WTC11 (cell line): ENCODE results near the gene CAMTA1. TPM values are rescaled to one million over a fixed set of nuclear protein-coding genes. Genes with fewer than 3 reads are reported as not detected.

Experiments
- ATAC-seq: fragments of 200-7000 bp; cut with Tn5 transposase; 2 replicates; pipeline ENCODE4 v1.10.0; 2021; ENCODE audit warnings: mild to moderate bottlenecking, moderate library complexity
- CTCF ChIA-PET: fragments of 300-600 bp; sonication (Branson Sonifier 250); formaldehyde crosslinking; loops from one replicate; lab custom pipeline; 2021; ENCODE audit warnings: antibody characterized with exemption; lab: Charles Lee
- POLR2A ChIA-PET: fragments of 350-600 bp; sonication (Branson Sonifier 250); formaldehyde crosslinking; loops from one replicate; lab custom pipeline; 2021; ENCODE audit warnings: antibody characterized with exemption; lab: Charles Lee
- DNase-seq: peaks from one replicate; pipeline ENCODE4 v3.0.0; 2021; ENCODE audit warnings: low spot score
- H3K27ac Mint-ChIP-seq: 2 replicates; pipeline ENCODE4 v1.8.0; 2021; ENCODE audit warnings: mixed read lengths
- H3K27me3 Mint-ChIP-seq: 2 replicates; pipeline ENCODE4 v1.8.0; 2021; ENCODE audit warnings: low read depth, mild to moderate bottlenecking, moderate library complexity, mixed read lengths
- H3K36me3 Mint-ChIP-seq: 2 replicates; pipeline ENCODE4 v1.8.0; 2021; ENCODE audit warnings: mixed read lengths
- H3K4me1 Mint-ChIP-seq: 2 replicates; pipeline ENCODE4 v1.8.0; 2022; ENCODE audit warnings: mixed read lengths
- H3K4me3 Mint-ChIP-seq: 2 replicates; pipeline ENCODE4 v1.8.0; 2021; ENCODE audit warnings: mild to moderate bottlenecking, moderate library complexity, mixed read lengths
- H3K9me3 Mint-ChIP-seq: 2 replicates; pipeline ENCODE4 v1.8.0; 2021; ENCODE audit warnings: mixed read lengths
- ARID4B ChIP-seq: sonication (generic); formaldehyde crosslinking; IDR thresholded peaks from 2 replicates; pipeline ENCODE4 v1.8.0; 2023; ENCODE audit warnings: missing genetic modification reagents, mild to moderate bottlenecking, borderline replicate concordance
- CREB1 ChIP-seq: sonication (generic); formaldehyde crosslinking; IDR thresholded peaks from 2 replicates; pipeline ENCODE4 v1.8.0; 2023; ENCODE audit warnings: mild to moderate bottlenecking, missing genetic modification reagents
- CTCF ChIP-seq: fragments of 200-600 bp; IDR thresholded peaks from 2 replicates; pipeline ENCODE4 v1.8.0; 2022; ENCODE audit warnings: antibody characterized with exemption
- GTF2I ChIP-seq: fragments of 250-450 bp; sonication (Bioruptor Pico); conservative IDR thresholded peaks from 2 replicates; pipeline ENCODE4 v1.4.0; 2021; ENCODE audit warnings: mild to moderate bottlenecking
- IRF2 ChIP-seq: sonication (generic); formaldehyde crosslinking; IDR thresholded peaks from 2 replicates; pipeline ENCODE4 v1.8.0; 2022; ENCODE audit warnings: low read depth, missing genetic modification reagents, borderline replicate concordance
- JUN ChIP-seq: sonication (generic); formaldehyde crosslinking; IDR thresholded peaks from 2 replicates; pipeline ENCODE4 v1.8.0; 2023; ENCODE audit warnings: mild to moderate bottlenecking, missing genetic modification reagents
- MYBL2 ChIP-seq: sonication (generic); formaldehyde crosslinking; IDR thresholded peaks from 2 replicates; pipeline ENCODE4 v1.8.1; 2023; ENCODE audit warnings: mild to moderate bottlenecking, moderate library complexity, missing genetic modification reagents
- NFYB ChIP-seq: sonication (generic); formaldehyde crosslinking; conservative IDR thresholded peaks from 2 replicates; pipeline ENCODE4 v1.8.0; 2022; ENCODE audit warnings: low read depth, missing genetic modification reagents
- NR1H2 ChIP-seq: sonication (generic); formaldehyde crosslinking; IDR thresholded peaks from 2 replicates; pipeline ENCODE4 v1.9.0; 2021; ENCODE audit warnings: mild to moderate bottlenecking, moderate library complexity, missing genetic modification reagents
- PRRX2 ChIP-seq: fragments of 250-450 bp; sonication (Bioruptor Pico); IDR thresholded peaks from 2 replicates; pipeline ENCODE4 v1.8.0; 2021; ENCODE audit warnings: mild to moderate bottlenecking
- RELA ChIP-seq: sonication (generic); formaldehyde crosslinking; IDR thresholded peaks from 2 replicates; pipeline ENCODE4 v1.8.1; 2022; ENCODE audit warnings: missing genetic modification reagents, mild to moderate bottlenecking, borderline replicate concordance
- ZNF219 ChIP-seq: sonication (generic); formaldehyde crosslinking; IDR thresholded peaks from 2 replicates; pipeline ENCODE4 v1.8.0; 2023; ENCODE audit warnings: missing genetic modification reagents, mild to moderate bottlenecking, borderline replicate concordance
- ZNF232 ChIP-seq: sonication (generic); formaldehyde crosslinking; IDR thresholded peaks from 2 replicates; pipeline ENCODE4 v1.8.0; 2022; ENCODE audit warnings: mild to moderate bottlenecking, missing genetic modification reagents
- ZNF416 ChIP-seq: fragments of 250-450 bp; sonication (Bioruptor Pico); IDR thresholded peaks from 2 replicates; pipeline ENCODE4 v1.9.0; 2021; ENCODE audit warnings: mild to moderate bottlenecking, inconsistent platforms
- ZNF423 ChIP-seq: fragments of 250-450 bp; sonication (Bioruptor Pico); IDR thresholded peaks from 2 replicates; pipeline ENCODE4 v2.1.2; 2022; ENCODE audit warnings: mild to moderate bottlenecking, moderate library complexity
- ZNF671 ChIP-seq: fragments of 250-450 bp; sonication (Bioruptor Pico); IDR thresholded peaks from 2 replicates; pipeline ENCODE4 v1.8.0; 2021; ENCODE audit warnings: mild to moderate bottlenecking
- total RNA-seq: library from RNA; stranded (reverse); gene quantifications from 3 replicates; pipeline ENCODE4 v1.2.3, GENCODE V29; 2021
- TF ChIP-seq, protein P1 (sequence below): sonication (generic); formaldehyde crosslinking; IDR thresholded peaks from 2 replicates; pipeline ENCODE4 v1.8.1; 2023; ENCODE audit warnings: mild to moderate bottlenecking, moderate library complexity, missing genetic modification reagents
- TF ChIP-seq, protein P2 (sequence below): sonication (generic); formaldehyde crosslinking; IDR thresholded peaks from 2 replicates; pipeline ENCODE4 v1.8.0; 2022; ENCODE audit warnings: mild to moderate bottlenecking, missing genetic modification reagents

CAMTA1 gene
- total RNA-seq, 1 experiment from 2014 or later, result 86.4 TPM

DNA sequence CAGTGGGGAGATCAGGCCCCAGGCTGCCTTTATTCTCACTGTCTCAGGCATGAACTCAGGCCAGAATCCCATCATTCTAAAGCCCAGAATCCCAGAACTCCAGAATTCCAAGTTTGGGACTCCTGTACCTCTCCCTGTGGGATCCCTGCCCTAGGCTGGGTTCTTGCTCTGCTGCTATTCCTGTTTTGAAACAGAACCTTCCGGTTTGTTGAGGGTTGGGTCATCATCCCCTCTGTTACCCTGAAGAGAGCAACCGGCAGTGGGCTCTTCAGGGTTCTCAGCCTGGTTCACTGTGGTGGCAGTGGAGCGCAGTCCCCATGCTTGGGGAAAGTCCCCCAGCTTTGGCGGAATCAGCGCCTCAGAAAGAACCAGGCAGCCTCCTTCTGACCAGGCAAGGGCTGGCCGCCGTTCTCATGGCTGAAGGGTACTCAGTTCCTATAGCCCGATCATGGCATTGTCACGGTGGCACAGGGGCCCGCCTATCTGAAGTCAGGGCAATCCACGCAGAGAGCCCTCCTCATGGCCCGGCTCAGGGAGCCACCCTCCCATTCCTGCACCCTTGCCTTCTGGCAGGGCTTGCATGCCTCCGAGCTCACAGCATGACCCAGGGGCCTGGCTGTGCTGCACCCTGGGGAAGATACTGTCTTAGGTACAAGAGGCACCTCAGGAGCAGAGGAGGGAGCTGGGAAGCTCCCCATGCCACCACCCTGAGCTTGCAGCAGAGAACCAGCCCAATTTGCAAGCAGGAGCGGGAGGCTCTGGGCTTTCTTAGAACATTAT is 650.2 kb downstream of the CAMTA1 start:
- POLR2A ChIA-PET, result interaction anchor here (0.5 kb wide), 1 partner anchor 14 kb away, joined by 3 read pairs; no protein-coding TSS in a partner anchor
- no peak for DNase-seq

GRCh38 chr1:7436056-7437005 is 651.1 kb downstream of the CAMTA1 start:
- TF ChIP-seq, protein P1, sequence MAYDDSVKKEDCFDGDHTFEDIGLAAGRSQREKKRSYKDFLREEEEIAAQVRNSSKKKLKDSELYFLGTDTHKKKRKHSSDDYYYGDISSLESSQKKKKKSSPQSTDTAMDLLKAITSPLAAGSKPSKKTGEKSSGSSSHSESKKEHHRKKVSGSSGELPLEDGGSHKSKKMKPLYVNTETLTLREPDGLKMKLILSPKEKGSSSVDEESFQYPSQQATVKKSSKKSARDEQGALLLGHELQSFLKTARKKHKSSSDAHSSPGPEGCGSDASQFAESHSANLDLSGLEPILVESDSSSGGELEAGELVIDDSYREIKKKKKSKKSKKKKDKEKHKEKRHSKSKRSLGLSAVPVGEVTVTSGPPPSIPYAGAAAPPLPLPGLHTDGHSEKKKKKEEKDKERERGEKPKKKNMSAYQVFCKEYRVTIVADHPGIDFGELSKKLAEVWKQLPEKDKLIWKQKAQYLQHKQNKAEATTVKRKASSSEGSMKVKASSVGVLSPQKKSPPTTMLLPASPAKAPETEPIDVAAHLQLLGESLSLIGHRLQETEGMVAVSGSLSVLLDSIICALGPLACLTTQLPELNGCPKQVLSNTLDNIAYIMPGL (CRISPR knock-in tag), result no peak
- TF ChIP-seq ZNF416 (CRISPR knock-in tag) (no peak), NFYB (CRISPR knock-in tag) (no peak), IRF2 (no peak), CTCF (no peak), GTF2I (CRISPR knock-in tag) (no peak), RELA (CRISPR knock-in tag) (no peak), CREB1 (CRISPR knock-in tag) (no peak), ZNF232 (CRISPR knock-in tag) (no peak)
- TF ChIP-seq, protein P2, sequence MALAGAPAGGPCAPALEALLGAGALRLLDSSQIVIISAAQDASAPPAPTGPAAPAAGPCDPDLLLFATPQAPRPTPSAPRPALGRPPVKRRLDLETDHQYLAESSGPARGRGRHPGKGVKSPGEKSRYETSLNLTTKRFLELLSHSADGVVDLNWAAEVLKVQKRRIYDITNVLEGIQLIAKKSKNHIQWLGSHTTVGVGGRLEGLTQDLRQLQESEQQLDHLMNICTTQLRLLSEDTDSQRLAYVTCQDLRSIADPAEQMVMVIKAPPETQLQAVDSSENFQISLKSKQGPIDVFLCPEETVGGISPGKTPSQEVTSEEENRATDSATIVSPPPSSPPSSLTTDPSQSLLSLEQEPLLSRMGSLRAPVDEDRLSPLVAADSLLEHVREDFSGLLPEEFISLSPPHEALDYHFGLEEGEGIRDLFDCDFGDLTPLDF (CRISPR knock-in tag), result no peak
- Mint-ChIP-seq H3K4me3 (no peak overlapping the region), H3K4me1 (peaks cover 2% of the 10 kb centered on the region; the same call in 1 of the 2 replicates), H3K27me3 (no peaks in the 10 kb centered on the region), H3K9me3 (peaks cover 6% of the 10 kb centered on the region), H3K36me3 (peaks cover 5% of the 10 kb centered on the region), H3K27ac (no peak overlapping the region)
- ChIA-PET CTCF (interaction anchor here (0.8 kb wide), 2 partner anchors 18 to 39 kb away, joined by 3 to 5 read pairs; no protein-coding TSS in a partner anchor), POLR2A (interaction anchor here (0.5 kb wide), 1 partner anchor 13 kb away, joined by 3 read pairs; no protein-coding TSS in a partner anchor)
- DNase-seq (no peak), ATAC-seq (peak; percentile 36; the same call in 1 of the 2 replicates)

More for the DNA sequence above, 650.2 kb downstream of the CAMTA1 start:
- Mint-ChIP-seq H3K4me3 (no peak overlapping the region), H3K36me3 (peaks cover 5% of the 10 kb centered on the region), H3K27me3 (no peaks in the 10 kb centered on the region), H3K9me3 (peaks cover 6% of the 10 kb centered on the region), H3K4me1 (no peaks in the 10 kb centered on the region), H3K27ac (no peak overlapping the region)
- no peak for ATAC-seq
- CTCF ChIA-PET, result interaction anchor here (0.8 kb wide), 2 partner anchors 18 to 39 kb away, joined by 3 to 5 read pairs; no protein-coding TSS in a partner anchor
- TF ChIP-seq ZNF219 (CRISPR knock-in tag), result no peak
- TF ChIP-seq ZNF423, result no peak

DNA sequence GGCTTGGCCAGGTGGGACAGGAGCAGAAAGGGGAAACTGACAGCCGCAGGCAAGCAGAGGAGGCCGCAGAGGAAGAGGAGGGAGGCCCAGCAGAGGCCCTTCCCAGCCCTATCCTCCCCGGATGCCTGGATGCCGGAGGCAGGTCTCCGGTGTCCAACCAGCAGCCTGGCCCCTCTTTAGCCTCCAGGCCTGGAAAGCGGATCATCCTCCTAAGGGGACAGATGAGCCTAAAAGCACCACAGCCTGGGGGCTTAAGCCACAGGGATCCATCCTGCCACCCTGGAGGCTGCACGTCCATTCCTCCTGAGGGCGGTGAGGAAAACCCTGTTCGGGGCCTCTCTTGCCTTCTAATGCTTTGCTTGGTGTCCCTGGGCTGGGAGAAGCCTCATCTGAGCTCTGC is 651.8 kb downstream of the CAMTA1 start:
- no peak overlapping the region for H3K27ac Mint-ChIP-seq
- peaks cover 6% of the 10 kb centered on the region for H3K9me3 Mint-ChIP-seq
- ATAC-seq, result no peak
- peaks cover 5% of the 10 kb centered on the region for H3K36me3 Mint-ChIP-seq
- H3K27me3 Mint-ChIP-seq, result no peaks in the 10 kb centered on the region
- CTCF ChIA-PET, result no interaction called here
- TF ChIP-seq PRRX2 (CRISPR knock-in tag), result no peak
- TF ChIP-seq IRF2, result no peak
- no peak for TF ChIP-seq MYBL2 (CRISPR knock-in tag)
- TF ChIP-seq ARID4B (CRISPR knock-in tag), result no peak
- TF ChIP-seq NR1H2 (CRISPR knock-in tag), result no peak
- no peak for TF ChIP-seq ZNF671 (CRISPR knock-in tag)
- no peak for TF ChIP-seq JUN (CRISPR knock-in tag)
- POLR2A ChIA-PET, result no interaction called here
- no peak for DNase-seq
- H3K4me1 Mint-ChIP-seq, result peaks cover 3% of the 10 kb centered on the region; the same call in 1 of the 2 replicates
- H3K4me3 Mint-ChIP-seq, result no peak overlapping the region
